Activated B cell treated with CpG ODN at 0.5 μM for 24 hours (primary cell): ENCODE results near the gene CHD3. TPM values are rescaled to one million over a fixed set of nuclear protein-coding genes. Genes with fewer than 3 reads are reported as not detected.

Source experiments
- ATAC-seq: fragments of 200-7000 bp; cut with Tn5 transposase; one replicate; pipeline ENCODE4 v1.10.0; 2021; ENCODE audit warnings: low read depth, mild to moderate bottlenecking, moderate library complexity
- CTCF ChIA-PET: fragments of 350-600 bp; sonication (Branson Sonifier 250); formaldehyde crosslinking; loops from one replicate; lab custom pipeline; 2021; ENCODE audit warnings: antibody characterized with exemption; lab: Charles Lee
- POLR2A ChIA-PET: fragments of 350-600 bp; sonication (Branson Sonifier 250); formaldehyde crosslinking; loops from one replicate; lab custom pipeline; 2021; ENCODE audit warnings: antibody characterized with exemption; lab: Charles Lee
- DNase-seq: peaks from one replicate; pipeline ENCODE4 v3.0.0; 2022
- H3K27ac Mint-ChIP-seq: one replicate; pipeline ENCODE4 v1.8.0; 2020; ENCODE audit warnings: mixed read lengths
- H3K27me3 Mint-ChIP-seq: one replicate; pipeline ENCODE4 v1.8.0; 2021; ENCODE audit warnings: mixed read lengths
- H3K36me3 Mint-ChIP-seq: one replicate; pipeline ENCODE4 v1.8.0; 2021; ENCODE audit warnings: low read depth, mixed read lengths
- H3K4me1 Mint-ChIP-seq: one replicate; pipeline ENCODE4 v1.8.0; 2021; ENCODE audit warnings: mixed read lengths
- H3K4me3 Mint-ChIP-seq: one replicate; pipeline ENCODE4 v1.8.0; 2020; ENCODE audit warnings: mild to moderate bottlenecking, mixed read lengths
- H3K9me3 Mint-ChIP-seq: one replicate; pipeline ENCODE4 v1.8.0; 2020; ENCODE audit warnings: mixed read lengths
- CTCF ChIP-seq: fragments of 200-600 bp; IDR thresholded peaks from one replicate; pipeline ENCODE4 v1.8.0; 2022; ENCODE audit warnings: antibody characterized with exemption, mild to moderate bottlenecking
- intact Hi-C: fragments of 100-400 bp; cut with micrococcal nuclease; formaldehyde crosslinking; loops from one replicate; pipeline ENCODE4 v1.15.1; 2024
- total RNA-seq: library from RNA; stranded (reverse); gene quantifications from 2 replicates; pipeline ENCODE4 v1.2.3, GENCODE V29; 2022

Gene CHD3
- total RNA-seq, 1 donor from 2014 or later = 109 TPM

- ATAC-seq (no peak), DNase-seq (no peak)
- Mint-ChIP-seq H3K9me3 (no peaks in the 10 kb centered on the region), H3K36me3 (peaks cover 49% of the 10 kb centered on the region), H3K27me3 (no peaks in the 10 kb centered on the region), H3K4me3 (no peak overlapping the region), H3K4me1 (peaks cover 35% of the 10 kb centered on the region), H3K27ac (no peak overlapping the region)
- intact Hi-C loops = no loop called here
- ChIA-PET CTCF (no interaction called here), POLR2A (interaction anchor here (0.6 kb wide), 1 partner anchor 20 kb away, joined by 3 read pairs; the partner anchor contains the start of gene RNF227)
- TF ChIP-seq CTCF = no peak
These were observed 47.3 kb downstream of the CHD3 start for GRCh38 chr17:7935859-7936258.

- peaks cover 73% of the 10 kb centered on the region for H3K36me3 Mint-ChIP-seq
- intact Hi-C loops = no loop called here
These were observed 51.4 kb downstream of the CHD3 start for GRCh38 chr17:7940034-7940433.

GRCh38 chr17:7940743-7941142, 52.2 kb downstream of the CHD3 start:
- Mint-ChIP-seq H3K27ac (no peak overlapping the region), H3K4me3 (no peak overlapping the region), H3K36me3 (peaks cover 76% of the 10 kb centered on the region), H3K4me1 (no peaks in the 10 kb centered on the region), H3K27me3 (no peaks in the 10 kb centered on the region), H3K9me3 (no peaks in the 10 kb centered on the region)
- ATAC-seq (no peak), DNase-seq (no peak)
- POLR2A ChIA-PET = no interaction called here
- intact Hi-C loops = no loop called here
- CTCF ChIA-PET = interaction anchor here (1.6 to 1.7 kb wide), 2 partner anchors 28 to 49 kb away, joined by 4 read pairs; no protein-coding TSS in a partner anchor
- no peak for TF ChIP-seq CTCF

More at GRCh38 chr17:7940034-7940433, 51.4 kb downstream of the CHD3 start:
- Mint-ChIP-seq H3K27me3 (no peaks in the 10 kb centered on the region), H3K4me3 (no peak overlapping the region), H3K4me1 (peaks cover 3% of the 10 kb centered on the region), H3K27ac (no peak overlapping the region), H3K9me3 (no peaks in the 10 kb centered on the region)
- POLR2A ChIA-PET = no interaction called here
- no peak for TF ChIP-seq CTCF
- ATAC-seq (no peak), DNase-seq (no peak)
- CTCF ChIA-PET = interaction anchor here (1.6 to 1.7 kb wide), 2 partner anchors 27 to 50 kb away, joined by 4 read pairs; no protein-coding TSS in a partner anchor

- TF ChIP-seq CTCF = no peak
- H3K4me3 Mint-ChIP-seq = no peak overlapping the region
- DNase-seq (no peak), ATAC-seq (no peak)
- intact Hi-C loops = no loop called here
- no peaks in the 10 kb centered on the region for H3K4me1 Mint-ChIP-seq
- H3K27ac Mint-ChIP-seq = no peak overlapping the region
- H3K27me3 Mint-ChIP-seq = no peaks in the 10 kb centered on the region
- H3K9me3 Mint-ChIP-seq = no peaks in the 10 kb centered on the region
- H3K36me3 Mint-ChIP-seq = peaks cover 78% of the 10 kb centered on the region
- CTCF ChIA-PET = interaction anchor here (0.9 kb wide), 1 partner anchor 46 kb away, joined by 3 read pairs; no protein-coding TSS in a partner anchor
- POLR2A ChIA-PET = interaction anchor here (0.7 kb wide), 1 partner anchor 382 kb away, joined by 3 read pairs; no protein-coding TSS in a partner anchor
These were observed 54.7 kb downstream of the CHD3 start for GRCh38 chr17:7943291-7943690.

- Mint-ChIP-seq H3K36me3 (peaks cover 85% of the 10 kb centered on the region), H3K4me1 (no peaks in the 10 kb centered on the region), H3K27ac (no peak overlapping the region), H3K9me3 (no peaks in the 10 kb centered on the region), H3K4me3 (no peak overlapping the region), H3K27me3 (no peaks in the 10 kb centered on the region)
- intact Hi-C loops = no loop called here
- ChIA-PET CTCF (interaction anchor here (1.1 to 1.3 kb wide), 4 partner anchors 12 to 113 kb away, joined by 3 to 6 read pairs (median 4); no protein-coding TSS in a partner anchor), POLR2A (interaction anchor here (1.4 kb wide), 1 partner anchor 11 kb away, joined by 4 read pairs; no protein-coding TSS in a partner anchor)
- ATAC-seq (no peak), DNase-seq (no peak)
- TF ChIP-seq CTCF = no peak
These were observed 55.7 kb downstream of the CHD3 start for GRCh38 chr17:7944326-7944725.
